Body of pancreas (tissue), 4 donors: ENCODE results near the gene MAGI3.

Experiments used
- POLR2A ChIP-seq, 3 donors: fragments of 450-650 bp; IDR thresholded peaks; one replicate each; pipeline ENCODE4 v1.6.1; 2016; ENCODE audit warnings: antibody characterized with exemption in 3 of 3, mild to moderate bottlenecking in 2 of 3
- TF ChIP-seq, protein P1 (sequence below), 7 experiments: fragments of 450-650 bp in 4 of 7; fragments of 200-600 bp in 3 of 7; sonication (generic) in 3 of 7; IDR thresholded peaks; one replicate each; pipeline ENCODE4 v1.5.1; 2016 to 2019; ENCODE audit warnings: antibody characterized with exemption in 7 of 7

DNA sequence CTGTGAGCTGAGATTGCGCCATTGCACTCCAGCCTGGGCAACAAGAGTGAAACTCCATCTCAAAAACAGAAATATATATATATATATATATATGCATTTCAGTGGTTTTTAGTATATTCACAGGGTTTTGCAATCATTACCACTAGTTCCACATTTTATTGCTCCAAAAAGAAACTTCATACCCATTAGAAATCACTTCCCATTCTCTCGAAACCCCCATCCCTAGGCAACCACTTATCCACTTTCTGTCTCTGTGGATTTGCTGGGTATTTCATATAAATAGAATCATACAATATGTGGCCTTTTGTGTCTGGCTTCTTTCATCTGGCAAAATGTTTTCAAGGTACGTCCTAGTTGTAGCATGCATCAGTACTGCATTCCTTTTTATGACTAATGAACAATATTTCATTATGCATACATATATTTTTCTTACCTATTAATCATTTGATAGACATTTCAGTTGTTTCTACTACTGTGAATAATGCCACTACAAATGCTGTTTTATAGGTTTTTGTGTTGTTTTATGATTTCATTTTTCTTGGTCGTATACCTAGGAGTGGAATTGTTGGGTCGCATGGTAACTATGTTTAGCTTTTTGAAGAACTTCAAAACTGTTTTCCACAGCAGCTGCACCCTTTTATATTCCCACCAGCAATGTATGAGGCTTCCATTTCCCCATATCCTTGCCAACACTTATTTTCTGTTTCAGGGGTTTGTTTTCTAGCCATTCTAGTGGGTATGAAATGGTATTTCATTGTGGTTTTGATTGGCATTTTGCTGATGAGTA lies 273.0 kb downstream of the MAGI3 start:
- TF ChIP-seq, protein P1, sequence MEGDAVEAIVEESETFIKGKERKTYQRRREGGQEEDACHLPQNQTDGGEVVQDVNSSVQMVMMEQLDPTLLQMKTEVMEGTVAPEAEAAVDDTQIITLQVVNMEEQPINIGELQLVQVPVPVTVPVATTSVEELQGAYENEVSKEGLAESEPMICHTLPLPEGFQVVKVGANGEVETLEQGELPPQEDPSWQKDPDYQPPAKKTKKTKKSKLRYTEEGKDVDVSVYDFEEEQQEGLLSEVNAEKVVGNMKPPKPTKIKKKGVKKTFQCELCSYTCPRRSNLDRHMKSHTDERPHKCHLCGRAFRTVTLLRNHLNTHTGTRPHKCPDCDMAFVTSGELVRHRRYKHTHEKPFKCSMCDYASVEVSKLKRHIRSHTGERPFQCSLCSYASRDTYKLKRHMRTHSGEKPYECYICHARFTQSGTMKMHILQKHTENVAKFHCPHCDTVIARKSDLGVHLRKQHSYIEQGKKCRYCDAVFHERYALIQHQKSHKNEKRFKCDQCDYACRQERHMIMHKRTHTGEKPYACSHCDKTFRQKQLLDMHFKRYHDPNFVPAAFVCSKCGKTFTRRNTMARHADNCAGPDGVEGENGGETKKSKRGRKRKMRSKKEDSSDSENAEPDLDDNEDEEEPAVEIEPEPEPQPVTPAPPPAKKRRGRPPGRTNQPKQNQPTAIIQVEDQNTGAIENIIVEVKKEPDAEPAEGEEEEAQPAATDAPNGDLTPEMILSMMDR (IDR thresholded peaks at IDR 0.05), result no peak
- TF ChIP-seq POLR2A (IDR thresholded peaks at IDR 0.05), result no peak
